HG02981 (cell line): Measurements from ENCODE around the gene SNX32.
A peak's percentile ranks its signal among the peaks of the same experiment; 100 is the strongest.

ENCODE experiments used
- ATAC-seq: cut with Tn5 transposase; IDR thresholded peaks from one replicate; pipeline ENCODE4 v1.9.1; 2021; ENCODE audit warnings: mild to moderate bottlenecking, moderate library complexity; ENCODE audit not compliant: unreplicated experiment

The SNX32 gene

DNA sequence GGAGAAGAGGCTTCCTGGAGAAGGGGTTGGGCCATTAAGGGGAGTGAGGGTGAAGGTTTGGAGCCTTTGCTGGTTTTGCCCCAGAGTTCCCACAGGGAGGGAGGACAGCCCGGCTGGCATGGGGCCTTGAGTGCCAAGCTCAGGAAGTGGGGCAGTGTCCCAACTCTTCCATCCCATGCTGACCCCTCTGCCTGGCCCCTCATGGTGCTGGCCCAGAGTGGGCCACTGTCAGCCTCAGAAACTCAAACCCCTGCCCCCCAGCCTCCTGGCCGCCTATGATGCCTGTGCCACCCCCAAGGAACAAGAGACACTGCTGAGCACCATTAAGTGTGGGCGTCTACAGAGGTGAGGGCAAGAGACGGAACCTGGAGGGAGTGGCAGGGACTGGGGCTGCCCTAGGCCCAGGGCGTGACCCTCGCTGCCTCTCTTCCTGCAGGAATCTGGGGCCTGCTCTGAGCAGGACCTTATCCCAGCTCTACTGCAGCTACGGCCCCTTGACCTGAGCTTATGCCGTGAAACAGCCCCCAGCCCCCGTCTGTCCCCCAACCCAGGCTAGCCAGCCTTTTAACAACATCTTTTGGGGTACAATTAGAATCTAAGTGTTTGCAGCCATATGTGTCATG is 31.9 kb downstream of the SNX32 start:
- ATAC-seq: no peak

DNA sequence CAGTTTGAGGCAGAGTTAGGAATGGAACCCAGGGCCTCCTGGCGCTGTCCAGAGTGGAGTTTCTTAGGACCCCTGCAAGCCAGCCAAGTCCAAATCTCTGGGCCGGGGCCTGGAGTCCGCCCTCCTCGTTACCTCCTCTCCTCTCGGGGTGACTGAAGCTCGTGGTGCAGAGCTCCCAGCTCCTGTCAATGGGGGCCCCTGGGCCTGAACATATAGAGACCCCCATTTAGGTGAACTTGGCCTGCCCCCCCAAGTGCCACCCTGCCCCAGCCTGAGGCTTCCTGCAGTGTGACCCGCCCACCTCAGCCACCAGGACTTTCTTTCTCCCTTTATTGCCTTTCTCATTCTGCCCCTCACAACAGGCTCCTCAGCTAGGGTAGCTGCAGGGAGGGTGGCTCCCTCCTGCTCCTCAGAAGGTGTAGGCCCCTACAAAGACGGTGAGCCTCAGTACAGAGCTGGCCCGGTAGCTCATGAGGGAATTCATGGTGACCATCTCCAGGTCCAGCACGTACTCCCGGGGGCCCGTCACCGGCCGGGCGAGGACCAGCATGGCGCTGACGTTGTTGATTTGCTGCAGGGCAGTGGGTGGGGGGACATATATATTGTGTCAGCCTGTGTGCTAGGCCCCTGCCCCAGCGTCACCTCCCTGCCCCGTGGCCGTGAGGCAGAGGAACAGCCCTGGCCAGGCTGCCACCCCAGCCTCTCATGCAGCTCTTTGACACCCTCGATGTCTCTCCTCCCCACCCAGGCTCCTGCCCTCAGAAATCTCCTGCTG is 32.9 kb downstream of the SNX32 start:
- ATAC-seq: no peak

DNA sequence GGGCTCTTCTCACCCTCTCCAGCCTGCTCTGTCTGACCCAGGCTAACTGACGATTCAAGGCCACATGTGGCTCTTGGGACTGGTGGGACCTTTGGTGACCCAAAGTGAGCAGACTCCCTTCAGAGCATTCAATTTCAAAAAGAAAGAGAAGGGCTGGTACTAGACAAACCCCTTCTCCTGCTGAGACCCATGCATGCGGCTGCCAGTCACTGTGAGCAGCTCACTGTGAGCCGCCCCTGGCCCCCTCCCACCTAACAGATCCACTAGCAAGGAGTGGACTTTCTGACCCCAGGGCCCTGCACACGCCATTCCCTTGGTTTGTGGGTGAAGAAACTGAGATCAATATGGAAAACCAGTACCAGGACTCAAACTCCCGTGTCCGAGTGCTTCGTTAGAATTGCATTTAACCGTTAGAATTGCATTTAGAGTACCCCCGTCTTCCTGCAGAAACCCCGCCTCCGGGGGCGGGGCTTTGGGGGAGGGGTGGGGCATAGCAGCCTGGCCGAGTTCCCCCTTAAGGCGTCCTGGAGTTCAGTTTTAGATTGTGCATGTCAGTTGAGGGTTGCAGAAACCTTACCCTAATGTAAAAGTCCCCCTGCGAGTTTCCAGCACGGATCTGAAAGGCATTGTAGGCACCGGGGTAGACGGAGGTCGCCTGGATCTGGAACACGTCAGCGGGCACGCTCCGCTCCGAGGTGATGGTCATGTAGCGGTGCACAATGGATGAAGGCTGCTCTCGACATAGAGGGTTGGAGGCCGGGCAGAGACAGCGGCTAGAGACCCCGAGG is 33.7 kb downstream of the SNX32 start:
- ATAC-seq: no peak

DNA sequence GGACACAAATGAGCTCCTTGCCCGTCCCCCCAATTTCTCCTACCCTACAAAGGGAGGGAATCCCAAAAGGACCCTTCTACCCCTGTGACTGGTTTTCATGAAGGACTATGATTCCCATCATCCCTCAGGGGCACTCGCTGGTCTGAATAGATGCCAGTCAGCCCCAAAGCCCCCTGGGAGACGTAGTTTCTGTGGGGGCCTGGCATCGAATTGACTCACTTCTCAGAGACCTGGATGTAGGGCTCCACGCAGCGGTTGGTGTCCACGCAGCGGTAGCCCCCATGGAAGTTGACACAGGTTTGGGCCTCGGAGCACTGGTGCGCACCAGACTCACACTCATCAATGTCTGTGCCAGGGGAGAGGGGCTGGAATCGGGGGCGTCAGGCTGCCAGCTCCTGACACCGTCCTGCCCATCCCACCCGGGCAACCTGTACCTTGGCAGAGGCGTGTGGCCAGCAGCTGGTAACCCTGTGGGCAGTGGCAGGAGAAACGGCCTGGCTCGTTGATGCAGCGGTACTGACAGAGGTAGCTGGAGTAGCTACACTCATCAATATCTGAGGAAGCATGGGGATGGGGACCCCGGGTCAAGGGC is 34.4 kb downstream of the SNX32 start:
- no peak for ATAC-seq

DNA sequence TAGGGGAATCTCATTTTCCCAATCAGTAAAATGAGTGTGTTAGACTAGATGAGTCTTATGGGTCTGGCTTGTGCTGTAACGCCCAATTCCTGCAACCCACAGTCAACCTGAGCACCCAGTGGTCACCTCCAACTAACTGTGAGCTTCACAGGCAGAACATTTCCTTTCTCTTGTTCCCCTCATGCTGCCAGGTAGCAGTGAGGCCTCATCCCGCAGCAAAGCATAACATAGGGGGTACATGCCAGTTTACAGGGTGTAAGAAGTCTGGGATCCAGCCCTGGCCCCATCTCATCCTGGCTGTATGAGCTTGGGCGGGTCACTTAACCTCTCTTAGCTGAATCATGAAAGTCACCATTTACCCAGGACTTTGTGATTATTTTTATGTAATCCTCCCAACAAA is 35.1 kb downstream of the SNX32 start:
- ATAC-seq: no peak

DNA sequence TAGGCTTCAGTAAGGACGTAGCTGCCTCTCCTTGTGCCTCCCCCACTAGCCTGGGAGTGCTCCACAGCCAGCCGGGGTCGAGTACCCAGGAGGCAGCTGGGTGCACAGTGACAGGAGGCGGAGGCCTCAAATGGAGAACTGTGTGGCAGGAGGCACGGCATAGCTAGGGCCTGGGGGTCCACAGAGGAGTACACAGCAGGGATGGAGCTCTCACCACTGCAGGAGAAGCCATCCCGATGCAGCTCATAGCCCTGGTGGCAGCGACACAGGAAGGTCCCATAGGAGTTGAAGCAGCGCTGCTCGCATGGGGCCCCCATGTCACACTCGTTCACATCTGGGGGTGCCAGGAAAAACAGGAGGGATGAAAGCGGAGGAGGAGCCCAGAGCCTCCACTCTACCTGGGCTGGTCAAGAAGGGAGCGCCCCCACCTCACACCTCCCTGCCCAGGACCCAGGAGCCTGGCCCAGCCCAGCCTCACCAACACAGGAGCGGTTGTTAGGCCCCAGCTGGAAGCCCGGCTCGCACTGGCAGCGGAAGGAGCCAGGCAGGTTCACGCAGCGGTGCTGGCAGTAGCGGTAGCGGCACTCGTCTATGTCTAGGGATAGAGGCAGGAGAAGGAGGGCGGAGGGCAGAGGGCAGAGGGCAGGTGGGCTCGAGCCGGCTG is 36.0 kb downstream of the SNX32 start:
- ATAC-seq: no peak

DNA sequence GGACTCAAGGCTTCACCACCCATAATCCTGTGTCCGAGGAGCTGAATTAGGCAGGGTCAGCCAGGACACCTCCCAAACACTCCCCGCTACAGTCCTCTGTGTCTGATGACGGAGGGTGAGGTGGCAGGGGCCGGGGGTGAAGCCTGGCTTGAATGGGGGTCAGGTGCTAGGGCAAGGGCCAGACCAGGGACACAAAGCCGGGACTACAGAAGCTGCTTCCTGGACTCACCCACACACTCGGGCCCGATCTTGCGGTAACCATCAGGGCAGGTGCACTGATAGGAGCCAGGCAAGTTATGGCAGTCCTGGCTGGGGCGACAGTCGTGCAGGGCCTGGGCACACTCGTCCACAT is 36.5 kb downstream of the SNX32 start:
- ATAC-seq: no peak

DNA sequence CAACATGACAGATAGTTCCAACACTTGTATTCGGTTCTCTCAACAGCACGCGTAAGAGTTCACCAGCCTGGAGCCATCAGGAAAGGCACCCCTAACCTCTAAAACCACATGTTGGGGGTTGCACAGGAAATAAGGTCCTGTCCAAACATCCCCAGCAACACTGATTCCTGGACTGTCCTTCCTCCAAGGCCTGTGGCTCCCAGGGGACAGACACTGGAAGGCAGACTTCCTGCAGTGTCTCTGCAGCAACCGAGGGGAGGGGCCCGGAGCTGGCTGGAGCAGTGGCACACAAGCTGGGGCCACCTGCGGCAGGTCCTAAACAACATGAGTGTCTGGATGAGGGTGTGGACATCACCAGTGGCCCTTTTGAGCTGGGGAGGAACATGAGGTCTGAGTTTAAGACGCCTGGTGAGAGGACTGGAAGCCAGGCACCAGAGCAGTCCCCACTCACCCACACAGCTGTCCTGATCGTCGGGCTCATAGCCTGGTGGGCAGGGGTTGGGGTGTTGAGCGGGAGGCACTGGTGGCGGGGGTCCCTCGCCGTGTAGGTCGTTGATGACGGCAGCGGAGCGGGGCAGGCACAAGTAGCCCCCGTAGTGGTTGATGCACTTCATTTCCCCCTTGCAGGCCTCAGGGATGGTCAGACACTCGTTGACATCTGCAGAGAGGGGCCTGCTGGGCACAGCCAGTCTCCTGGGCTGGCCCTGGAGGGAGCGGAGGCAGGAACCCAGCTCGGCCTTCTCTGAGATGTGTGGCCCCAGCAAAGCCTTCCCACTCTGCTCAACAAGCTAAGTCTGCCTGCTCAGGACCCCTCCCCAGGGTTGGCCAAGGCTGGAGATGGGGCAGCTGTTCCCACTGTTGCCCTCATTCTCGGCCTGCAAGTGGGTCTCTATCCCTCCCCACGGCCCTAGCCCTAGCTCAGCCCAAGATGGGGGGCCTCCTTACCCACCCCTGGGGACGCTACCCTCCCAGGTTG is 37.2 kb downstream of the SNX32 start:
- ATAC-seq: no peak

DNA sequence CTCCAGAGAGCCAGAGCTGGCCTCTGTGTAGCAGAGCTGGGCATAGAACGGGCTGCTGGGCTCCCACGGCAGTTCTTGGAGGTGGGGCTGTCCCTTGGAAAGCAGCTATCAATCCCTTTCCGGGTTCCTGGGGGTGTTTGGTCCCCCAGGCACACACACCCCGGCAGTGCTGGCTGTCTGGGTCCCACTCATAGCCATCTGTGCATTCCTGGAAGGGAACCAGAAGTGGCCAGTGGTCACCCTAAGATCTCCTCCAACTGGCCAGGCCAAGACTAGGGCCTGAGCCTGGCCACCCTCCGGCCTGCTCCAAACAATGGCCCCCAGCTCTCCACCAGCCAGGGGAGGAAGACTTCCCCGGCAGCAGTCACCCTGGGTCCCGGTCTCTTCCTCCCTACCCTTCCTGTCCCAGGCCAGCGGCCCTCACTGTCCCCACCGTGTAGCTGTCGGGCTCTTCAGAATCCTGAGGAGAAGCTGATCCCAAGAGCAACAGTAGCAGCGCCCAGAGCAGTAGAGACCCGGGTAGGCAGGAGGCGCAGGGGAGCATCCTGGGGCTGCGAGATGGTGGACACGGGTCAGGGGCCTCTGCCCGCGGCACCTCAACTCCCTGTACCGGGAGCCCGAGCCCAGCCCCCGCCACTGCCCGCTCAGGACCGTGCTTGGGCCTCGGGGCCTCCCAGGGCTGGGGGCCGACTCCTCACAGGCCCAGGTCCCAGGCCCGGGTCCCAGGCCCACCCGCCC is 38.2 kb downstream of the SNX32 start:
- no peak for ATAC-seq

DNA sequence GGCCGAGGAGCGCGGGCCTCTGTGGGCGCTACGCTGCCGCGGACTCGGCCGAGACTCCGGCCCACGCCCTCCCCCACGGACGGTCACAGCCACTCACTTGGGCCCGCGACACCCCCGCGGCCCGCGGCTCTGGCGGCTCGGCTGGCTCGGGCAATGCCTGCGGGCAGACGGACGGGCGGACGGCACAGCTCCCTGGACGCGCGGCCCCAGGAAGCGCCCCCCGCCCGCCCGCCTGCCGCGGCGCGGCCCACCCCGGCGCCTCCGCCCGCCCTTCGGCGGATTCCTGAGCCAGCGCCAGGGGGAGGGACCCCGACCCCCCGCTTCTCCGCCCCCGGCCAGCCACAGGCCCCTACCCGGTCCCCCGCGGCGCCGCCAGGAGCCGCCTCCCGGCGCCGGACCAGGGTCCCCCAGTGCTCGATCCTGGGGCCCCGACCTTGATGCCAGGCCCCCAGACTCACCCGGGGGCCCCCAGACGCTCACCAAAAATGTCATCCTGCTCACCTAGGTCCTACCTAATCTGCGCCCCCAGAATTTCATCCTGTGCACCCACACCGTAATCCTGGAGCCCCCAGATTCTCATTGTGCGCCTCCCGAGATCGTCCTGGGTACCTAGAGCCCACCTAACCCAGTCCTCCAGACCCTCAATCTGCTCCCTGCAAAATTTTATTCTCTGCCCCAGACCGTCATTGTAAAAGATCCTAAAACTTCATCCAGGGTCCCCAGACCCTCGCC is 39.0 kb downstream of the SNX32 start, which contains the start of gene EFEMP2:
Gene EFEMP2, minus strand, starts transcription at position 215 of the 732 bp plus-strand sequence. CDS start 446 bp downstream, outside the sequence.
- no peak for ATAC-seq

DNA sequence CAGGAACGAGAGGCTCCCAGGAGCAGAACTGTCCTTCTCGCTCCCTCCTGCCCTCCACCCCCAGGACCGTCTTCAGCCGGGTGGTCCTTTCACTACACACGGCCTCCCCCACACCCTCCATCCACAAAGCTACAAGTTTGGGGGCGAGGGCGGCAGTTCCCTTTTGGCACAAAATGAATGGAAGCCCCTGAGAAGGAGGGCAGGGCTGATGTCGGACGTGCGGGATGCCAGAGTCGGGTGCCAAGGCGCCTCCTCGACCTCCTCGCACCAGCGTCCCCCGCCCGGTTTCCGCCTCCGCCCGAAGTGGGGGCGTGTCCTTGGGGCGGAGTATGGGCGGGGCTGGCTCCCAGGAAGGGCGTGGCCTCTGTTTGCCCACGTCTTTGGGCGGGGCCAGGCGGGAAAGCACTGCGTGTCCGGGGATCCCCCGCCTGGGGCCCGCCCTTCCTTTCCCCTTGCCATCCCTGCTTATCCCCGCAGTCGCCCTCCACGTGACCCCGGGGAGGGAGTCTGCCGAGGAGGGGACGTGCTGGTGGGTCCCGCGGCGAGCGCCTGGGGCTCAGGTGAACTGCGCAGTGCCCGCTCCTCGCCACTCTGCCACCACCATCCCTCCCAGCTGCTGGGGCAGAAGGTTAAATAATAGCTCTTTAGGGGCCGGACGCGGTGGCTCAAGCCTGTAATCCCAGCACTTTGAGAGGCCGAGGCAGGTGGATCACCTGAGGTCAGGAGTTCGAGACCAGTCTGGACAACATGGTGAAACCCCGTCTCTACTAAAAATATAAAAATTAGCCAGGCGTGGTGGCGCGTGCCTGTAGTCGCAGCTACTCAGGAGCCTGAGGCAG is 39.8 kb downstream of the SNX32 start:
- ATAC-seq: peak; percentile 71

DNA sequence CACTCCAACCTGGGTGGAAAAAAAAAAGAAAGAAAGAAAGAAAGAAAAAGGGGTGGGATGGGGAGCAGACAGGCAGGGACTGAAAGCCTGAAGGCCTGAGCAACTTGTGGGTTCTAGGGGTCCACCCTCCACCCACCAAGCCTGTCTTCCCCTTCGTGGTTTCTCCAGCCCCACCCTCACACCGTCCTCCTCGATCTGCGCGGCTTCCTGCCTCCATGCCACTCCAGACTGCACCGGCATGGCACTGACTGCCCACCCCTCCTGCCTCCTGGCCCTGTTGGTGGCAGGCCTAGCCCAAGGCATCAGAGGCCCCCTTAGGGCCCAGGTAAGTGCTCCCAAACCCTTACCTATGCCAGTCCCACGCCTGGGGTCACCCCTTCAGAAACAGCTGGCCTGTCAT is 45.9 kb downstream of the SNX32 start, which contains the start of gene CTSW:
Gene CTSW, plus strand, starts transcription at position 221 of the 400 bp plus-strand sequence. Its CDS starts 18 bp downstream, at position 239.
- ATAC-seq: no peak

DNA sequence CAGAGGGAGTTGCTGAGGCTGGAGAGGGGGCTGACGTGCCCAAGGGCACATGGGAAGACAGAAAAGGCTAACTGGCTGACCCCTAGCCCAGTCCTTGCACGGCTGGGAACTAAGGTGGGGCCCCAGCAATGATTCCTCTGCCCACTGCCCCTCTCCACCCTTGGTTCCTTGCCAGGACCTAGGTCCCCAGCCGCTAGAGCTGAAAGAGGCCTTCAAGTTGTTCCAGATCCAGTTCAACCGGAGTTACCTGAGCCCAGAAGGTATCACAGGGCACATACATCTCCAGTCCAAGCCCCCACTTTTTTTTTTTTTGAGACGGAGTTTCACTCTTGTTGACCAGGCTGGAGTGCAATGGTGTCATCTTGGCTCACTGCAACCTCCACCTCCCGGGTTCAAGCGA is 46.3 kb downstream of the SNX32 start:
- ATAC-seq: no peak

DNA sequence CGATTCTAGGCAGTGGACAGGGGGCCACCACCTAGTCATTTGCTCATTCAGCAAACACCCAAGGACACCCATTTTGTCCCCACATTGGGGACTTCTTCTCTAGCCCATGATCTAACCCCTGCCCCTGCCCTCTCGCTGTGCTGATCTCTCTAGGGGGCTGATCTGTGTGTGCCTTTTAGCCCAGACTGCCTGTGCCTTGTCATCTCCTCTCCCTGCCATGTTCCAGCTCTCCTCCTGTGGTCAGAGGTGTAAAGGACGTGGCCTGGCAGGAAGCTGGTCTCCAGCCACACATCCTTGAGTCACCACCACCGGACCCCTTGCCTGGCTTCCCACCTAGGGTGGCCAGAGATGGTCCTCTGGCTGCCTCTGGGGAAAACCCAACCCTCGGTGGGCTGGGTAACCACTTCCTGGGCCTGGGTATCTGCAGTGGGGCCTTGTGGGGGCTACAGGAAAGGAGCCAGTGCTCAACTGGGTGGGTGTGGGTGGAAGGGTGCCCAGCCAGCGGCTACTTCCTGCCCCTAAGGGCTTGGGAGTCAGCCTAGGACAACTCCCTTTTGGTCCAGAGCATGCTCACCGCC is 47.2 kb downstream of the SNX32 start:
- no peak for ATAC-seq

DNA sequence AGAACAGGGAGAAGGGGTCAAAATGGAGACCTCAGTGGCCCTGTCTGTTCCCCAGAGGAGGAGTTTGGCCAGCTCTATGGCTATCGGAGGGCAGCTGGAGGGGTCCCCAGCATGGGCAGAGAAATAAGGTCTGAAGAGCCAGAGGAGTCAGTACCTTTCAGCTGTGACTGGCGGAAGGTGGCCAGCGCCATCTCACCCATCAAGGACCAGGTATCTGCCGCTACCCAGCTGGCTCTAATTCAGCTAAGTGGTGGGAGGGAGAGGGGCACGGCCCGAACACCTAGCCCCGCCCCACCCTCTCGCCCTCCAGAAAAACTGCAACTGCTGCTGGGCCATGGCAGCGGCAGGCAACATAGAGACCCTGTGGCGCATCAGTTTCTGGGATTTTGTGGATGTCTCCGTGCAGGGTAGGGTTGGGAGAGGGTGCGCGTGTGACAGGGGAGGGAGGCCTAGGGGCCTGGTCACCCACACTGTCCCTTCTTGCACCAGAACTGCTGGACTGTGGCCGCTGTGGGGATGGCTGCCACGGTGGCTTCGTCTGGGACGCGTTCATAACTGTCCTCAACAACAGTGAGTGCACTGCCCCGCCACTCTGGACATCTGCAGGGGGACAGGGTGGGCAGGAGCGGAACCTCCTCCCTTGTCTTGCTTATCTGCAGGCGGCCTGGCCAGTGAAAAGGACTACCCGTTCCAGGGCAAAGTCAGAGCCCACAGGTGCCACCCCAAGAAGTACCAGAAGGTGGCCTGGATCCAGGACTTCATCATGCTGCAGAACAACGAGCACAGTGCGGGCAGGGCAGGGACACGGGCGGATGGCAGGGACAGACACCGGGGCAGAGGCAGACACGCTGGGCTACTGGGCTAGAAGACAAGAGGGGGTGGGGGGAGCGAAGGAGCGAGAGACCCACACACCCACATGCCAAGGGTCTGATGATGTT is 48.6 kb downstream of the SNX32 start:
- ATAC-seq: no peak
